HG02678 (cell line): ENCODE measurements around the gene FCHSD2.

Experiments used
- ATAC-seq: cut with Tn5 transposase; IDR thresholded peaks from one replicate; pipeline ENCODE4 v1.9.1; 2021; ENCODE audit warnings: mild to moderate bottlenecking, moderate library complexity; ENCODE audit not compliant: unreplicated experiment

FCHSD2 gene

GRCh38 chr11:72975778-72976521 lies 166.2 kb downstream of the FCHSD2 start:
- ATAC-seq, result no peak

GRCh38 chr11:72974487-72975205 lies 167.5 kb downstream of the FCHSD2 start:
- ATAC-seq, result no peak

- no peak for ATAC-seq
These were observed 169.5 kb downstream of the FCHSD2 start for GRCh38 chr11:72972496-72973128.

DNA sequence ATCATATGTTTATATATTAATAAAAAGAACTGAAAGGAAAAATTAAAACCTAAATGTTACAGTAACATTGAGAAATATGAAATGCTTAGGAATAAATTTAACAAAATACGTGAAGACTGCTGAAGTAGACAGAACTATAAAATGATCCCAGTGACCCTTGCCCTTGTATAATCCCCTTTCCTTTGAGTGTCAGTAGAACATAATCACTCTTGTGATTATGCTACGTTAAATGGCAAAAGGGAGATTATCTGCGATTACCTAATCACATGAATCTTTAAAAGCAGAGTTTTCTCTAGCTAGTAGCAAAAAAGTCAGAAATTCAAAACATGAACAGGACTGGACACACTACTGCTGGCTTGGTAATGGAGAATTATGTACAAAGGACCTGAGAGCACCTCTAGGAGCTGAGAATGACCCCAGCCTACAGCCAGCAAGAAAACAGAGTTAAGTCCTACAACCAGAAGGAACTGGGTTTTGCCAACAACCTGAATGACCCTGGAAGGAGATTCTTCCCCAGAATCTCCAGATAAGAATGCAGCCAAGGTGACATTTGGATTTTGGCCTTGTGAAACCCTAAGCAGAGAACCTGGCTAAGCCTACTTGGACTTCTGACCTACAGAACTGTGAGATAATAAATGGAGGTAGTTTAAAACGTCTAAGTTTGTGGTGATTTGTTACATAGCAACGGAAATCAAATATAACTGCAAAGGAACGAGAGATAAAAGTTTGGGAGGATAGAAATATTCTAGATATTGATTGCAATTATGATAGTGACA lies 170.7 kb downstream of the FCHSD2 start:
- no peak for ATAC-seq

DNA sequence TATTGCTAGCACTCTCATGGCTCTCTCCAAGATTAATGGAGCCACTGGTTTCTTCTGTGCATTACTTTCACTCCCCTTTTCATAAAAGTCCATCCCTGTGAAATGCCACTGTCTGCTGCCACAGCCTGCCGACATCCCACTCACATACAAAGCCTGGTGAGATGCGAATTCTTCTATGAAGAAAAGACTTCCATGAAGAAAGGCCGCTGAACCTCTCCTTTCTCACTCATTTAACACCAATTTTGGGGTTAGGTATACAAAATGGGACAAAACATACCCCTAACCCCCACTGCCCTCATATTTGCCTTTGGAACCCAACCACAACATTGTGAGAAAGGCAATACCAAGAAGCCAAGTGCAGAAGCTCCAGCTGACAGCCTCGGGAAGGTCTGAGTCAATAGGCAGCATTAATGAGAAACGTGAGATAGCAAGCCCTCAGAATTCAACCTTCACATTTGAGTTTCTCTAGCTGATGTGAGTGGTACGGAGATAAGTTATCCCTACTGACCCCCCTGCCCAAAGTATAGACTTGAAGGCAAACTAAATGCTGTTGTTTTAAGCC lies 171.5 kb downstream of the FCHSD2 start:
- no peak for ATAC-seq

- no peak for ATAC-seq
These were observed 172.2 kb downstream of the FCHSD2 start for GRCh38 chr11:72969894-72970335.

DNA sequence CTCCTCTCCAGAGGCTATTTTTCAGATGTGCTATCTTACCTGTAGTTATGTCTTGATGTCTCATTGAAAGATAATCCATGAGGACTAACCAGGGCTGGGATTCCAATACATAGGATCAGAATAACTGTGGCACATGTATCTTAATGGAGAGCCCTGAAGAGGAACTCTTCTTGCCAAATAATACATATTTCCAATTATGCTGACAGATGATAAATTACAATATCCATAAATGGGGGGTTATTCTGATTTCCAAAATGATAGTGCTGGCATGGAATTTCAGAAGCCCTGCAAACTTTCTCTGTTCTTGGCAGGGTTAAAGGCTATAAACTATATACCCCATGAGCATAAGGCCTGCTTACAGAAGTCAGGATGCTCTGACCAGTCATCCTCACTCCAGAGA lies 173.7 kb downstream of the FCHSD2 start:
- no peak for ATAC-seq

DNA sequence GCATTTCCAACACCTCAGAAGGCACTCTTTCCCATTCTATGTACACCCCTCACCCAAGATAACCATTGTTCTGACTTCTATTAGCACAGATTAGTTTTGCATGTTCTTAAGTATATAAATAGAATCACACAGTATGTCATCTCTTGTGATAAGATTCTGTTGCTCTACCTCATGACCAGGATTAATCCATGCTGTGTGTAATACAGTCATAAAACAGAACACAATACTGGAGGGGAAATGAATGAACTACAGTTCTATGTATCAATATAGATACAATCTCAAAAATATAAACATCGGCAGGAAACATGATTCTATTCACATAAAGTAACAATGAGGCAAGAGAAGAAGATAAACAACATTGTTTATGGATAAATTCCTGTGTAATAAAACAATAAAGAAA lies 176.4 kb downstream of the FCHSD2 start:
- ATAC-seq, result no peak

- ATAC-seq, result no peak
These were observed 179.4 kb downstream of the FCHSD2 start for GRCh38 chr11:72962717-72963116.

DNA sequence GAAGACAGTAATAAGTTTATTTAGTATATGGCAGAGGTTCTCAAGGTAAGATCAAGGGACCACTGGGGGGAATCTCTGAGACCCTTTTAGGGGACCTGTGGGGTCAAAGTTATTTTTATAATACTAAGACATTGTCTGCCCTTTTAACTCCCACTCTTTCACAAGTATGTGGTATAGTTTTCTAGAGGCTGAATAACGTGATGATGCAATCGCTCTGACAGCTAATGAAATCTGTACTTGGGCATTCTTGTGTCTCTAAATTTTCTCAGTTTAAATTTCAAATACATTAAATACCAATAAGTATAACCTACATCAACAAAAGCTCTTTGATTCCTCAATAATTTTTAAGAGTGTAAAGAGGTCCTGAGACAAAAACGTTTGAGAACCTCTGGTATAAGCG lies 180.0 kb downstream of the FCHSD2 start:
- ATAC-seq, result no peak

GRCh38 chr11:72959998-72960731 lies 182.0 kb downstream of the FCHSD2 start:
- no peak for ATAC-seq

GRCh38 chr11:72958791-72959190 lies 183.3 kb downstream of the FCHSD2 start:
- no peak for ATAC-seq

- no peak for ATAC-seq
These were observed 186.7 kb downstream of the FCHSD2 start for GRCh38 chr11:72955466-72955865.

DNA sequence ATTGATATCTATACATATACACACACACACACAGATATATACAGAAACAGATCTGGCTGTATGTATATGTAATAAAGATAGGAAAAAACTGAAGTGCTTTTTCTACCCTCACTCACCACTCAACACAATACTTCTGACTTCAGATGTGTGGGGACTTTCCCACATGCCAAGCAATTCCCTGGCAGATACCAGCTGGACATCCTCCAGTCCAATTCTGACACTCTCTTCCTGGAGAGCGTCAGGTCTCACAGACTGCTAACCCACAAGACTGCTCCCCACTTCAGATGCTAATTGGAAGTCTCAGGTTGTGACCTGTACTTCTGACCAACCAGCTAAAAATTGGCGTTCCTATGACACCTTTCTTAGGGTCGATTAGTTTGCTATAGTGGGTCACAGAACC lies 187.3 kb downstream of the FCHSD2 start:
- no peak for ATAC-seq

- ATAC-seq, result no peak
These were observed 188.5 kb downstream of the FCHSD2 start for GRCh38 chr11:72953637-72954036.

- no peak for ATAC-seq
These were observed 190.2 kb downstream of the FCHSD2 start for GRCh38 chr11:72951888-72952287.

DNA sequence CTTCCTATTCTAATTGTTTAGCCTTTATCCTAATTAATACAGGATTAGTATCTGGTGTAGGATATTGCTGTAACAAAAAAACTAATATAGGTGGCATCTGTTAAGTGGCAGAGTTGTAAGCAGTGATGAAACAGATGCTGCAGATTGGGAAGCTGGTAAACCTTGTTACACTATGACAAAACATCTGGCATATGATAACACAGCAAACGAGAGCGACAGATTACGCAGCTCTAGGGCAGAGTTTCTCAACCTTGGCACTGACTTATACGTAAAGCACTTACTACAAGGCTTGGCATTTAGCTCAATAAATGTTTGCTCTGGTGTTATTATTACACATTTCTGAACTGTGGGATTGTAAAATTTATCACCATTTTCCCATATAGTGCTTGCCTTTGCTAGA lies 190.9 kb downstream of the FCHSD2 start:
- ATAC-seq, result no peak

- ATAC-seq, result no peak
These were observed 191.4 kb downstream of the FCHSD2 start for GRCh38 chr11:72950685-72951084.

- ATAC-seq, result no peak
These were observed 194.9 kb downstream of the FCHSD2 start for GRCh38 chr11:72947229-72947628.

DNA sequence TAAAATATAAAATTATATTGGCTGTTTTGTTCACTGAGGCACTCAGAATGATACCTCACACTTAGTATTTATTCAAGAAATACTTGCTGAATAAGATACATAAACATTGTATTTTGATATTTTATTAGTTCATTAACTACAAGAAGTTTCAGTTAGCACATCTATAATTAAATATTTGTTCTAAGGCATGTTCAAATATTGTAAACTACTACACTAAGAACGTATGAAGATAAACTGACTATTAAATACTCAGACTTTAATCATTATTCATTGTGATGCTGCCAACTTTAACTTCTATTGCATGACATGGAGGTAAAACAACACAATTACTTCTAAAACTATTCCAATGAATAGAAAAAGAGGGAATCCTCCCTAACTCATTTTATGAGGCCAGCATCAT lies 198.5 kb downstream of the FCHSD2 start:
- no peak for ATAC-seq
